Parathyroid adenoma (tissue), 2 donors: ENCODE measurements around the gene PSPC1.

Experiments used
- H2AFZ ChIP-seq: fragments of 300-600 bp; sonication (generic); one replicate; pipeline ENCODE4 v1.7.0; 2017; ENCODE audit warnings: antibody characterized with exemption, mild to moderate bottlenecking
- H3K27ac ChIP-seq: fragments of 300-600 bp; sonication (generic); one replicate; pipeline ENCODE4 v1.7.0; 2017
- H3K27me3 ChIP-seq: fragments of 300-600 bp; sonication (generic); one replicate; pipeline ENCODE4 v1.7.0; 2017; ENCODE audit warnings: low read length; ENCODE audit not compliant: control insufficient read depth, insufficient read depth
- H3K36me3 ChIP-seq: fragments of 300-600 bp; sonication (generic); one replicate; pipeline ENCODE4 v1.7.0; 2017; ENCODE audit warnings: low read length; ENCODE audit not compliant: control insufficient read depth, insufficient read depth
- H3K4me1 ChIP-seq: fragments of 300-600 bp; sonication (generic); one replicate; pipeline ENCODE4 v1.7.0; 2017; ENCODE audit warnings: control low read depth
- H3K4me2 ChIP-seq: fragments of 300-600 bp; sonication (generic); one replicate; pipeline ENCODE4 v1.7.0; 2017; ENCODE audit warnings: low read length
- H3K4me3 ChIP-seq: fragments of 300-600 bp; sonication (generic); one replicate; pipeline ENCODE4 v1.7.0; 2017; ENCODE audit warnings: low read depth, low read length
- H3K79me2 ChIP-seq: fragments of 300-600 bp; sonication (generic); one replicate; pipeline ENCODE4 v1.7.0; 2017; ENCODE audit warnings: control low read depth
- H3K9ac ChIP-seq: fragments of 300-600 bp; sonication (generic); one replicate; pipeline ENCODE4 v1.7.0; 2017; ENCODE audit warnings: mild to moderate bottlenecking
- H3K9me3 ChIP-seq: fragments of 300-600 bp; sonication (generic); one replicate; pipeline ENCODE4 v1.7.0; 2017; ENCODE audit warnings: low read length; ENCODE audit not compliant: control insufficient read depth
- TF ChIP-seq, protein P1 (sequence below): fragments of 300-600 bp; sonication (generic); IDR thresholded peaks from one replicate; pipeline ENCODE4 v1.7.0; 2017; ENCODE audit warnings: antibody characterized with exemption, mild to moderate bottlenecking
- donor health status: primary hyperparathyroidism.

Gene PSPC1

DNA sequence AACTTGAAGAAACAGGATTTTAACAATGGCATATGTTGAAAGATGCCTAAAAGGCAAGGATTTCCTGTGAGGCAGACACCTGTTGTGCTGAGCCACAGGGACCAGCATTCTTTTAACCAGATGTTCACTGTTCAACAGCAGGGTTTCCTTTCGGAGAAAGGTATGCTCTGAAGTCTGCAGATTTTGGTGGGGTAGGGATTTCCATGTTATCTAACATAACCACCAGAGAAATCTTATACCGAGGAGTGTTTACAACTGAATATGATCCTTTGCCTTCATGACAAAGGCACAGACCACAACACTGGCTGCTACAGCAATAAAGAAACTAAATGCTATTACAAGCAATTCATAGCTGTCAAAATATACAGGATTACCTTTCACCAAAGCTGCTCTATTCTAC is 101.2 kb downstream of the PSPC1 start:
- H3K4me2 ChIP-seq = no peak overlapping the region
- H3K79me2 ChIP-seq = no peaks in the 10 kb centered on the region
- no peak overlapping the region for H3K4me3 ChIP-seq
- H2AFZ ChIP-seq = no peak overlapping the region
- no peaks in the 10 kb centered on the region for H3K4me1 ChIP-seq
- H3K36me3 ChIP-seq = no peaks in the 10 kb centered on the region
- no peaks in the 10 kb centered on the region for H3K27me3 ChIP-seq
- TF ChIP-seq, protein P1, sequence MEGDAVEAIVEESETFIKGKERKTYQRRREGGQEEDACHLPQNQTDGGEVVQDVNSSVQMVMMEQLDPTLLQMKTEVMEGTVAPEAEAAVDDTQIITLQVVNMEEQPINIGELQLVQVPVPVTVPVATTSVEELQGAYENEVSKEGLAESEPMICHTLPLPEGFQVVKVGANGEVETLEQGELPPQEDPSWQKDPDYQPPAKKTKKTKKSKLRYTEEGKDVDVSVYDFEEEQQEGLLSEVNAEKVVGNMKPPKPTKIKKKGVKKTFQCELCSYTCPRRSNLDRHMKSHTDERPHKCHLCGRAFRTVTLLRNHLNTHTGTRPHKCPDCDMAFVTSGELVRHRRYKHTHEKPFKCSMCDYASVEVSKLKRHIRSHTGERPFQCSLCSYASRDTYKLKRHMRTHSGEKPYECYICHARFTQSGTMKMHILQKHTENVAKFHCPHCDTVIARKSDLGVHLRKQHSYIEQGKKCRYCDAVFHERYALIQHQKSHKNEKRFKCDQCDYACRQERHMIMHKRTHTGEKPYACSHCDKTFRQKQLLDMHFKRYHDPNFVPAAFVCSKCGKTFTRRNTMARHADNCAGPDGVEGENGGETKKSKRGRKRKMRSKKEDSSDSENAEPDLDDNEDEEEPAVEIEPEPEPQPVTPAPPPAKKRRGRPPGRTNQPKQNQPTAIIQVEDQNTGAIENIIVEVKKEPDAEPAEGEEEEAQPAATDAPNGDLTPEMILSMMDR = no peak
- no peaks in the 10 kb centered on the region for H3K9me3 ChIP-seq
- H3K9ac ChIP-seq = no peak overlapping the region
- no peak overlapping the region for H3K27ac ChIP-seq

GRCh38 chr13:19680751-19681150 is 102.0 kb downstream of the PSPC1 start:
- no peaks in the 10 kb centered on the region for H3K9me3 ChIP-seq
- TF ChIP-seq, protein P1 = no peak
- no peak overlapping the region for H3K9ac ChIP-seq
- no peak overlapping the region for H3K4me2 ChIP-seq
- no peak overlapping the region for H2AFZ ChIP-seq
- H3K36me3 ChIP-seq = no peaks in the 10 kb centered on the region
- no peaks in the 10 kb centered on the region for H3K27me3 ChIP-seq
- H3K4me3 ChIP-seq = no peak overlapping the region
- H3K4me1 ChIP-seq = no peaks in the 10 kb centered on the region
- no peaks in the 10 kb centered on the region for H3K79me2 ChIP-seq
- H3K27ac ChIP-seq = no peak overlapping the region

DNA sequence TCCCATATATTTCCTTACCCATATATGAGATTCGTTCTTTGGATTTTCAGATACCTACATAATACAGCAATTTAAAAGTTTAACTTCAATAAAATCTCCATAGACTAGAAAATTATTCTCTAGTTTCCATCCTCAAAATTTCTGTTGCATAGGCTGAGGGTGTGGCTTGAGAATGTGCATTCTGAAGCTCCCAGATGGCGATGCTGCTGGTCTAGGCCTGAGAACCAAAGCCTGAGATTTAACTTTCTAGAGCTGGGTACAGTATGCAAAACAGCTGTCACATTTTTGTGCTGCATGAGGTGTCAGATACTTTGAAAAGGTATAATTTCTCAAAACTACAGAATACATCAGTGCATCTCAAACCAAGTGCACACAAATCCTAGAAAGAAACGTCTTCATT is 106.6 kb downstream of the PSPC1 start:
- Histone ChIP-seq H2AFZ (no peak overlapping the region), H3K4me1 (no peaks in the 10 kb centered on the region), H3K27me3 (no peaks in the 10 kb centered on the region), H3K9ac (no peak overlapping the region), H3K36me3 (no peaks in the 10 kb centered on the region), H3K4me3 (no peak overlapping the region), H3K27ac (no peak overlapping the region), H3K9me3 (no peaks in the 10 kb centered on the region), H3K79me2 (no peaks in the 10 kb centered on the region), H3K4me2 (no peak overlapping the region)
- TF ChIP-seq, protein P1 = no peak

GRCh38 chr13:19674898-19675297 is 107.8 kb downstream of the PSPC1 start:
- Histone ChIP-seq H3K36me3 (no peaks in the 10 kb centered on the region), H3K9ac (no peak overlapping the region)
- TF ChIP-seq, protein P1 = no peak

More at GRCh38 chr13:19674898-19675297, 107.8 kb downstream of the PSPC1 start:
- Histone ChIP-seq H3K27ac (no peak overlapping the region), H3K4me1 (no peaks in the 10 kb centered on the region), H3K27me3 (no peaks in the 10 kb centered on the region), H3K4me2 (no peak overlapping the region), H2AFZ (no peak overlapping the region), H3K9me3 (no peaks in the 10 kb centered on the region), H3K4me3 (no peak overlapping the region), H3K79me2 (no peaks in the 10 kb centered on the region)
